HFFc6 (cell line): ENCODE data around the gene AKT1. TPM values are rescaled to one million over a fixed set of nuclear protein-coding genes. Genes with fewer than 3 reads are reported as not detected.
A peak's percentile ranks its signal among the peaks of the same experiment; 100 is the strongest.

ENCODE experiments used
- DNase-seq: peaks from one replicate; pipeline ENCODE4 v3.0.0-alpha.2; 2018
- H3K27ac Mint-ChIP-seq: 2 replicates; pipeline ENCODE4 v1.8.0; 2020; ENCODE audit warnings: mild to moderate bottlenecking, mixed read lengths
- H3K27me3 Mint-ChIP-seq: 2 replicates; pipeline ENCODE4 v1.8.0; 2021; ENCODE audit warnings: mild to moderate bottlenecking, moderate library complexity, mixed read lengths; ENCODE audit not compliant: insufficient read depth
- H3K36me3 Mint-ChIP-seq: 2 replicates; pipeline ENCODE4 v1.8.0; 2021; ENCODE audit warnings: low read depth, mixed read lengths
- H3K4me1 Mint-ChIP-seq: 2 replicates; pipeline ENCODE4 v1.8.0; 2020; ENCODE audit warnings: low read depth, mixed read lengths
- H3K4me3 Mint-ChIP-seq: 2 replicates; pipeline ENCODE4 v1.8.0; 2020; ENCODE audit warnings: mild to moderate bottlenecking, moderate library complexity, mixed read lengths
- H3K9me3 Mint-ChIP-seq: 2 replicates; pipeline ENCODE4 v1.8.0; 2020; ENCODE audit warnings: mild to moderate bottlenecking, mixed read lengths
- total RNA-seq, 6 experiments: library from RNA; stranded (reverse); fragmentation: NEBNext Ultra II Directional; extraction: Animal tissue kit (Norgen Biotek cat#: 25700); gene quantifications; 2 replicates in 1 of 6; 3 replicates in 5 of 6; pipeline ENCODE4 v1.2.3, GENCODE V29; 2021
- TF ChIP-seq, protein P1 (sequence below): fragments of 200-600 bp; sonication (generic); IDR thresholded peaks from 2 replicates; pipeline ENCODE4 v1.5.0; 2021; ENCODE audit warnings: antibody characterized with exemption, mild to moderate bottlenecking

AKT1 gene
- total RNA-seq, 6 experiments from 2014 or later = 164 to 191 (median 173) TPM

DNA sequence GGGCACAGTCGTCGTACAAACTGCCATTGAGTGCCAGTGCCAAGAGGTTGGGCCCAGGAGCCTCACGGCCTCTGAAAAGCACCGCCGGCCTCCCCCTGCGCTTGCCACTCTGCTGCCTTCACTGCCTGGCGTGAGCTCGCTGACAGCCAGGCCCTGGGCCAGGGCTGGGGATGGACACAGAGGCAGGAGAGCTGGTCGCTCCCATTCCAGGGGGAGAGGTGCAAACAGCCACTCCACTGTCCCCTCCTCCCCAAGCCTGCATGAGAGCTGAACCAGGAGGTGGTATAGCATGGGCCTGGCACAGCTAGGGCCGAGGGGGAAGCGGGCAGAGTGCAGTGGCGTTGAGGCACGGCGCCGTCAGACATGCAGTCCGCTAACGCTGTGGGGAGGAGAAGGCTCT, 66.9 kb downstream of the AKT1 start:
- Mint-ChIP-seq H3K36me3 (no peaks in the 10 kb centered on the region), H3K4me3 (no peak overlapping the region), H3K27me3 (peaks cover 32% of the 10 kb centered on the region), H3K9me3 (peaks cover 7% of the 10 kb centered on the region), H3K27ac (no peak overlapping the region; the same call in 1 of the 2 replicates), H3K4me1 (no peaks in the 10 kb centered on the region)
- no peak for DNase-seq
- TF ChIP-seq, protein P1, sequence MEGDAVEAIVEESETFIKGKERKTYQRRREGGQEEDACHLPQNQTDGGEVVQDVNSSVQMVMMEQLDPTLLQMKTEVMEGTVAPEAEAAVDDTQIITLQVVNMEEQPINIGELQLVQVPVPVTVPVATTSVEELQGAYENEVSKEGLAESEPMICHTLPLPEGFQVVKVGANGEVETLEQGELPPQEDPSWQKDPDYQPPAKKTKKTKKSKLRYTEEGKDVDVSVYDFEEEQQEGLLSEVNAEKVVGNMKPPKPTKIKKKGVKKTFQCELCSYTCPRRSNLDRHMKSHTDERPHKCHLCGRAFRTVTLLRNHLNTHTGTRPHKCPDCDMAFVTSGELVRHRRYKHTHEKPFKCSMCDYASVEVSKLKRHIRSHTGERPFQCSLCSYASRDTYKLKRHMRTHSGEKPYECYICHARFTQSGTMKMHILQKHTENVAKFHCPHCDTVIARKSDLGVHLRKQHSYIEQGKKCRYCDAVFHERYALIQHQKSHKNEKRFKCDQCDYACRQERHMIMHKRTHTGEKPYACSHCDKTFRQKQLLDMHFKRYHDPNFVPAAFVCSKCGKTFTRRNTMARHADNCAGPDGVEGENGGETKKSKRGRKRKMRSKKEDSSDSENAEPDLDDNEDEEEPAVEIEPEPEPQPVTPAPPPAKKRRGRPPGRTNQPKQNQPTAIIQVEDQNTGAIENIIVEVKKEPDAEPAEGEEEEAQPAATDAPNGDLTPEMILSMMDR = no peak

DNA sequence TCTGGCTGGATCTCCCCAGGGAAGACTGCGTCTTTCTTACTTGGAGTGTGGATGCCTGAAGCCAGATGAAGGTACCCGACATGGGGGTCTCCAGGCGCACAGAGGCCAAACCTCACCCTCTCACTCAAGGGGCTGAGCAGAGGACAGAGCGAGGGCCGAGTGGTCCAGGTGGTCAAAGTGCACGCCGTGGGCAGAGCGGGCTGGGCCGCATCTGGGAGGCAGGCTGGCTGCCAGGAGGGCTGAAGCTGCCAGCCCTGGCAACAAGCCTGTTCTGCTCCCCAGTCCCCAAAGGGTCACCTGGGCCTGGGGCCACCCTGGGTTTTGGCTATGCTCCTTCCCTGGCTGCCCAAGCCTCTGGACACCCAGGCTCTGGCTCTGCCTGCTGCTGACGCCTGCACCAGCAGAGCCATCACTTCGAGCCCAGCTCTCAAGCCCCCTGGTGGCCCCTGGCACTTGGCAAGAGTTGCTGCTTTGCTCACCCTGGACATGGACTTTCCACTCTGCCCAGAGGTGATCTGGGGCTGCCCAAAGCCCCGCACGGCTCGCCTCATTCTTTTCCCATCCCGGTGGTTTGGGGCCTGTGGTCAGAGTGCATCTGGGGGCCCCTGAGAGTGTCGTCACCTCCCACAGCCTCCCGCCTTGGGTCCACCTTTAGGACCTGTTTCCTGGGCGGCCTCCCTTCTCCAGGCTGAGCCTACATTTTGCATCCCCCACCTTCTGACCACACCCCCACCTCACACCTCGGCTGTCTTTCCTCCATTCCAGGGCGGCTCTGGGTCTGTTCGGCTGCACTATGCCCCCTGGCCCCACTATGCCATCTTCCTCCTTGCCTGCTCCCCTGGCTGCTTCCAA, 68.7 kb downstream of the AKT1 start:
- no peak overlapping the region for H3K27ac Mint-ChIP-seq
- TF ChIP-seq, protein P1 = peak; percentile 42
- peaks cover 9% of the 10 kb centered on the region for H3K4me1 Mint-ChIP-seq
- H3K27me3 Mint-ChIP-seq = peaks cover 29% of the 10 kb centered on the region
- no peak overlapping the region; the same call in 1 of the 2 replicates for H3K4me3 Mint-ChIP-seq
- DNase-seq = no peak
- no peaks in the 10 kb centered on the region for H3K36me3 Mint-ChIP-seq
- peaks cover 7% of the 10 kb centered on the region for H3K9me3 Mint-ChIP-seq

DNA sequence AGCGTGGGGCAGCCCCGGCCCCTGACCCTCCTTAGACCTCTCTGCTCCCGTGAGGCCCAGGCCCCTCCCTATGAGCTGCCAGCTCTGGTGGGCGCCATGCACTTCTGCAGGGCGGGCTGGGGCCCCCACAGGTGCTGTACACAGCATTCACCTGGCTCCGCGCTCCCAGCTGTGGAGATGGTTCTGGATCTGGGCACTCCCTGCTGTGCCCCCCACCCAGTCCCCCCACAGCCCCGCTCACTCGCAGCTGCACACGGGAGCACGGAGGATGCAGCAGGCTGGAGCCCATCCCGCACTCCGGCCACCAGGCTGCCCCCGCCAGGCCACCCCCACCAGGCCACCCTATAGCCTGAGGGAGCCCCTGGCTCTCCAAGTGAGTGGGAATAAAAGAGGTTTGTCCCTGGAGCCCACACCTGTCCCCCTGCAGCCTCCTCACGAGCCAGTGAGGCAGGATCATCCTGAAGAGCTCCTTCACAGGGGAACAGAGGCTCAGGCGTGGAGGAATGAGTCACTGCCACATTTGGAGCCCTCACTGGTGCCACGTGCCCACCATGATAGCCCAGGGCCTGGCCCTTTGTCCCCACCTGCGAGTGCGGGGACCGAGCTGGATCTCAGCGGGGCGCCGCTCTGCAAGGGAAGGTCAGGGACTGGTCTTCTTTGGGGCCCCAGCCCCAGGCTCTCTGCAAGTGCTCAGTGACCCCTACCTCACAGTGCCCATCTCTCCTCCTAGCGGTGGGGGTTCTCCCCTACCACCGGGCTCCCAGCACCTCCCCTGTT, 69.6 kb downstream of the AKT1 start:
- no peak for DNase-seq
- no peaks in the 10 kb centered on the region for H3K36me3 Mint-ChIP-seq
- H3K4me1 Mint-ChIP-seq = peaks cover 13% of the 10 kb centered on the region
- H3K9me3 Mint-ChIP-seq = peaks cover 7% of the 10 kb centered on the region
- peaks cover 29% of the 10 kb centered on the region for H3K27me3 Mint-ChIP-seq
- H3K27ac Mint-ChIP-seq = no peak overlapping the region
- H3K4me3 Mint-ChIP-seq = peak overlapping the region; percentile 57; the same call in 1 of the 2 replicates
- TF ChIP-seq, protein P1 = no peak; the same call in 1 of the 2 replicates

DNA sequence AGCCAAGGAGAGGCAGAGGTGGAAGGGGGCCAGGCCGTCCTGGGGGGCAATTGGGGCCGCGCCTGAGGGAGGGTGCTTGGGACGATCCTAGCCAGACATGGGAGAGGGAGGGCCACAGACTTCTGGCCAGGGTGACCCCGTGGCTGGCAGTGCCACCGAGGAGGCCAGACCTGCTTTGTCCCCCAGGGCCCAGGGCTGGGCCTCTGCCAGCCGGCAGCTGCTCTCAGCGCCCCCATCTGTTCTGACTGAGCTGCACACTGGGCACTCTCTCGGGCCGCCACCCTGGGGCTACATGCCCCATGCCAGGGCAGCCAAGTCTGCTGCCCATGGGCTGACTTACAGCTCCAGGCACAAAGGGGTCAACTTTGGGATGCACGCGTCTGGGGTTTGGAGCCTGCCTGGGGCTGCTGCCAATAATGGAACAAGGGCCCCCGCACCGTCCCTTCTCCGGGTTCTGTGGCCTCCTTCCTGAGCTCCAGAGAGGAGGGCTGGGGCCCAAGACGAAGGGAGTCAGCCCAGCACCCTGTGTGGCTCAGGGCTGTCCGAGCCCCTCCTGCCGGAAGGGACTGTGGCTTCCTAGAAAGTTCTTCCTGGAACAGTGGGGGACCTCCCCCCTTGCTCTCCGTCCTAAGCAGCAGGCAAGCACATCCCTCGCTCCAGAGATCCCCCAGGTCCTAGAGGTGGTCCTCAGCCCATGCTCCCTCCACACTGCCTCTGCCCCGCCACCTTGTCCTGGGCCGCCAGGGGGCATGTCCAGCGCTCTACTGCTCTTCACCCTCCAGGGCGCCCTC, 70.4 kb downstream of the AKT1 start:
- Mint-ChIP-seq H3K9me3 (peaks cover 7% of the 10 kb centered on the region), H3K36me3 (no peaks in the 10 kb centered on the region; the same call in 1 of the 2 replicates), H3K27ac (no peak overlapping the region), H3K27me3 (peaks cover 26% of the 10 kb centered on the region), H3K4me1 (peaks cover 13% of the 10 kb centered on the region), H3K4me3 (peak overlapping the region; percentile 57)
- TF ChIP-seq, protein P1 = peak; percentile 56; the same call in 1 of the 2 replicates
- peak; percentile 21 for DNase-seq

DNA sequence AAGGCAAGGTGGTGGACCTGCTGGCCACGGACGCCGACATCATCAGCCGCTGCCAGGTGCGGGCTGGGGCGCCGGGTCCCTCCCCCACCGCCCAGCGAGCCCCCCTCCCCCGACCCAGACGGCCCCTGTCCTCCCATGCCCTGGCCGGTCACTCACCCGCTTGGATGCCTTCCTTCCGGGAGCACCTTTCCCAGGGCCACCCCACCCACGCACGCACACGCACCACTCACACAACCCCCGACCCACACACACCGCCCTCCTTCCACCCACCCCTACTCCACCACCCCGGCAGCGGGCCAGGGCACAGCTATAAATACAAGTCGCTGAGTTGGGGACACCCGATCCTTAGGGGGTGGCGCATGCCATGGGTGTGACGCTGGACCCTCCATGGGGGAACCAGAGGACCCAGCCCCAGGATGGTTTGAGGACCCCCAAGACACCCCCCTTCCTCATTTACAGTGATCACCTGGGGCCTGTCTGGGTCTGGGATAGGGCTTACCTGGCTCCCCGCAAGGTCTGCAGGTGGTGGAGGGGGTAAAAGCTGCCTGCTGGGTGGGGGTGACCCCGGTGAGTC, 71.1 kb downstream of the AKT1 start:
- peaks cover 7% of the 10 kb centered on the region for H3K9me3 Mint-ChIP-seq
- no peak for DNase-seq
- no peak overlapping the region for H3K27ac Mint-ChIP-seq
- TF ChIP-seq, protein P1 = no peak
- H3K36me3 Mint-ChIP-seq = peaks cover 6% of the 10 kb centered on the region
- H3K27me3 Mint-ChIP-seq = peaks cover 25% of the 10 kb centered on the region
- peaks cover 13% of the 10 kb centered on the region for H3K4me1 Mint-ChIP-seq
- H3K4me3 Mint-ChIP-seq = peak overlapping the region; percentile 57
